Esophagus muscularis mucosa (tissue), 4 donors: ENCODE data around the gene RFNG.

Experiments used
- CTCF ChIP-seq, 3 experiments: fragments of 200-600 bp in 2 of 3; fragments of 450-650 bp in 1 of 3; sonication (generic) in 2 of 3; IDR thresholded peaks; one replicate each; pipeline ENCODE4 v1.5.1; 2017 to 2019; ENCODE audit warnings: antibody characterized with exemption in 3 of 3, mild to moderate bottlenecking in 2 of 3, moderate library complexity in 1 of 3
- EP300 ChIP-seq: sonication (generic); formaldehyde crosslinking; IDR thresholded peaks from one replicate; pipeline ENCODE4 v1.6.1; 2017; ENCODE audit warnings: antibody characterized with exemption
- POLR2A ChIP-seq: fragments of 450-650 bp; IDR thresholded peaks from one replicate; pipeline ENCODE4 v1.6.1; 2017; ENCODE audit warnings: antibody characterized with exemption, moderate library complexity, mild to moderate bottlenecking, low read depth
- POLR2AphosphoS5 ChIP-seq, 2 donors: sonication (generic); formaldehyde crosslinking; IDR thresholded peaks; one replicate each; pipeline ENCODE4 v1.6.1; 2017; ENCODE audit warnings: antibody characterized with exemption in 2 of 2

DNA sequence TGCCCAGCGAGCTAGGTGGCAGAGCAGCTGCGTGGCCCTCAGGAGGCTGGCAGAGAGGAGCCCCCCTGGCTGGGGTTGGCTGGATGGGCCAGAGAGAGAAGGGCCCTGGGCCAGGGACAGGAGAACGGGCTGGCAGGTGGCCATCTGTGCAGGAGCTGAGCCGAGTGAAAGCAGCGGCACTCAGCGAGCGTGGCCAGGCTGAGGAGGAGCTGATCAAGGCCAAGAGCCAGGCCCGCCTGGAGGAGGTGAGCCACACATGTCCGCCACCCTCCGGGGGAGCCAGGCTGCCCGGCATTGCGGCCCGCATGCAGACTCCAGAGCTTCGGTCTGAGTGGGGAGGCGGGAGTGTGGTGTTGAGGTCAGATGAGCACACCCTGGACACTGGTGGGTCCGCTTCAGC, 22.2 kb downstream of the RFNG start:
- TF ChIP-seq CTCF (IDR thresholded peaks at IDR 0.05) (no peak), POLR2AphosphoS5 (IDR thresholded peaks at IDR 0.05) (no peak), POLR2A (no peak), EP300 (no peak)
